GM12892 (cell line): ENCODE data around the gene TTC21A.

ENCODE experiments used
- POLR2A ChIP-seq: IDR thresholded peaks from 2 replicates; pipeline ENCODE4 v1.6.1; 2011; ENCODE audit warnings: low read depth, low read length, control low read depth
- POLR2AphosphoS5 ChIP-seq: IDR thresholded peaks from 2 replicates; pipeline ENCODE4 v1.6.1; 2011; ENCODE audit warnings: low read depth, low read length, control low read depth
- TAF1 ChIP-seq: IDR thresholded peaks from 2 replicates; pipeline ENCODE4 v1.6.1; 2011; ENCODE audit warnings: low read depth, mild to moderate bottlenecking, control low read depth, low read length, borderline replicate concordance

DNA sequence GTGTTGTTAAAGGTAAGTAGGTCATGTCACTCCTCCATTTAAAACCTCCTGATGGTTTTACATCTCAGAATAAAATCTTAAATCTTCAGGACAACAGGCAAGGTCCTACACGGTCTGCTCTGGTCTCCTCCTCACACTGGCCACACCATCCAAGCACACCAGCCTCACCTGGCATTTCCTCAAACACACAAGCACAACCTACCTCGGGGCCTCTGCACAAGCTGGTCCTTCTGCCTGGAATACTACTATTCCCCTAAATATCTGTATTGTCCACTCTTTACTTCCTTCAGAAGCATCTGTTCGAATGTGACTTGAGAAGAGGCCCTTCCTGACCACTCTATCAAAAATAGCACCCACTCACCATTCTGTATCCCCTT, 1.8 kb upstream of the TTC21A start:
- no peak for TF ChIP-seq POLR2A
- TF ChIP-seq TAF1, result no peak
- TF ChIP-seq POLR2AphosphoS5, result no peak
